ENCODE measurements around the gene VEGFD.

GRCh38 chrX:15356444-15356843, 27.8 kb downstream of the VEGFD start:
- TF ChIP-seq CTCF (tag by site-specific recombination; IDR thresholded peaks at IDR 0.05): no peak
- TF ChIP-seq PRDM4 (tag by site-specific recombination; IDR thresholded peaks at IDR 0.05): no peak
- TF ChIP-seq ZEB2 (tag by site-specific recombination; IDR thresholded peaks at IDR 0.05): no peak
- TF ChIP-seq REPIN1 (tag by site-specific recombination; IDR thresholded peaks at IDR 0.05; ENCODE audit: low read depth): no peak
- no peak for TF ChIP-seq SCRT1 (tag by site-specific recombination; IDR thresholded peaks at IDR 0.05; ENCODE audit: borderline replicate concordance)
- no peak for TF ChIP-seq ZNF302 (tag by site-specific recombination; IDR thresholded peaks at IDR 0.05; ENCODE audit: low read depth)
- TF ChIP-seq ZNF350 (tag by site-specific recombination; IDR thresholded peaks at IDR 0.05): no peak

All from HEK293 (cell line).